ENCODE results near the gene UVRAG. TPM values are rescaled to one million over a fixed set of nuclear protein-coding genes. Genes with fewer than 3 reads are reported as not detected.
A peak's percentile ranks its signal among the peaks of the same experiment; 100 is the strongest.

The UVRAG gene
- total and polyA plus RNA-seq, 2 of the 13 experiments (the other 11 are each of a cell fraction or from before 2014, with no cell fraction given): 9.7 to 17.3 TPM

DNA sequence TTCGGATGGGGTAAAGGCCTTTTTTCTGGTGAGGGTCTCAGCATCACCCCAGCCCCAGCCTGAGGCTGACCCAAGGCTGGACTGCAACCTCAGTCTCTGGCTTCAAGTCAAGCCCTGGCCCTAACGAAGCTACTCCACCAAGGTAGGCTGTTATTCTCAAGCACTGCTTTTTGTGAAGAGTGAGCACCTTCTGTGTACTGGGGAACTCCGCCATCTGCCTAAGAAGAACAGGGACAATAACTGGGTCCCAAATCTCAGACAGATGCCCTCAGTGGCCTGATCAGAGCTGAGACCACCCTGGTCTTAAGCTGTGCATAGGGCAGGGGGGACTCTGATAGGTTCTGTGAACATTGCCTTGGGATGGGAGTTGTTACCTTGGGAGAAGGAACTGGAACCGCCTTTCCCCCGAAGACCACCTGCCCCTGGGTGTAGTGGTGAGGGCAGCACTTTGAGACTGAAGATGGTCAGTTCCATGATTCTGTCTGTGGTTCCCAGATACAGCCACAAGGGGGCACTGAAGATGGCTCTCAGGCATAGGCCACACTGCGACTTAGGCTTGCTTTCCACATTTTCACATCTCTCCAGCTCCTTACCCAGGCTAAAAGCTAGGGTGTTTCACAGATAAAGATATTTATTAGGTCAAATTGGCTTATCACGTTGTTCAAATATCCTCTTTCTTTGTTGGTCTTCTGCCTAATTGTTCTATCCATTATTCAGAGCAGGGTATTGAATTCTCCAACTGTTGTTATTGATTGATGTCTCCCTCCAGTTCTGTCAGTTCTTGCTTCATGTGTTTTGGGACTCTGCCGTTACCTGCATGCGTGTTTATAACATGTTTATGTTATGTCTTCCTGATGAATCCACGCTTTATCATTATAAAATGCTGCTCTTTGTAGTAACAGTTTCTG is 11.8 kb upstream of the UVRAG start (continued):
- TF ChIP-seq HNF4G (IDR thresholded peaks at IDR 0.05; ENCODE audit: borderline replicate concordance, low read depth, low read length): no peak
- TF ChIP-seq HNF4G (CRISPR knock-in tag; IDR thresholded peaks at IDR 0.05; ENCODE audit: borderline replicate concordance, low read depth): no peak
- TF ChIP-seq ONECUT2 (CRISPR knock-in tag; IDR thresholded peaks at IDR 0.05): no peak
- TF ChIP-seq, protein P1, sequence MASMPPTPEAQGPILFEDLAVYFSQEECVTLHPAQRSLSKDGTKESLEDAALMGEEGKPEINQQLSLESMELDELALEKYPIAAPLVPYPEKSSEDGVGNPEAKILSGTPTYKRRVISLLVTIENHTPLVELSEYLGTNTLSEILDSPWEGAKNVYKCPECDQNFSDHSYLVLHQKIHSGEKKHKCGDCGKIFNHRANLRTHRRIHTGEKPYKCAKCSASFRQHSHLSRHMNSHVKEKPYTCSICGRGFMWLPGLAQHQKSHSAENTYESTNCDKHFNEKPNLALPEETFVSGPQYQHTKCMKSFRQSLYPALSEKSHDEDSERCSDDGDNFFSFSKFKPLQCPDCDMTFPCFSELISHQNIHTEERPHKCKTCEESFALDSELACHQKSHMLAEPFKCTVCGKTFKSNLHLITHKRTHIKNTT (CRISPR knock-in tag; IDR thresholded peaks at IDR 0.05): no peak
- TF ChIP-seq SOX13 (IDR thresholded peaks at IDR 0.05): no peak
- no peak for TF ChIP-seq SOX13 (CRISPR knock-in tag; conservative IDR thresholded peaks at IDR 0.05 in 1 of 2, IDR thresholded peaks at IDR 0.05 in 1 of 2)
- no peak for TF ChIP-seq ZNF143 (CRISPR knock-in tag; IDR thresholded peaks at IDR 0.05)
- no peak for TF ChIP-seq POLR2AphosphoS2 (IDR thresholded peaks at IDR 0.05; ENCODE audit: low read depth, low read length)
- TF ChIP-seq ZNF205 (CRISPR knock-in tag; IDR thresholded peaks at IDR 0.05): no peak
- no peak for TF ChIP-seq ZNF879 (CRISPR knock-in tag; IDR thresholded peaks at IDR 0.05)
- no peak for TF ChIP-seq KDM4B (CRISPR knock-in tag; IDR thresholded peaks at IDR 0.05)
- TF ChIP-seq ISL2 (CRISPR knock-in tag; IDR thresholded peaks at IDR 0.05): no peak
- TF ChIP-seq ZNF772 (CRISPR knock-in tag; IDR thresholded peaks at IDR 0.05): no peak
- no peak for TF ChIP-seq RFX3 (CRISPR knock-in tag; IDR thresholded peaks at IDR 0.05)
- TF ChIP-seq FOXA3 (CRISPR knock-in tag; IDR thresholded peaks at IDR 0.05): peak; percentile 40; the same call in 1 of the 2 replicates
- TF ChIP-seq ELF1 (CRISPR knock-in tag; IDR thresholded peaks at IDR 0.05): no peak
- no peak for TF ChIP-seq ZNF564 (CRISPR knock-in tag; IDR thresholded peaks at IDR 0.05)
- TF ChIP-seq ZFP91 (CRISPR knock-in tag; IDR thresholded peaks at IDR 0.05; ENCODE audit: borderline replicate concordance): peak; percentile 17; the same call in 1 of the 2 replicates
- TF ChIP-seq, protein P2, sequence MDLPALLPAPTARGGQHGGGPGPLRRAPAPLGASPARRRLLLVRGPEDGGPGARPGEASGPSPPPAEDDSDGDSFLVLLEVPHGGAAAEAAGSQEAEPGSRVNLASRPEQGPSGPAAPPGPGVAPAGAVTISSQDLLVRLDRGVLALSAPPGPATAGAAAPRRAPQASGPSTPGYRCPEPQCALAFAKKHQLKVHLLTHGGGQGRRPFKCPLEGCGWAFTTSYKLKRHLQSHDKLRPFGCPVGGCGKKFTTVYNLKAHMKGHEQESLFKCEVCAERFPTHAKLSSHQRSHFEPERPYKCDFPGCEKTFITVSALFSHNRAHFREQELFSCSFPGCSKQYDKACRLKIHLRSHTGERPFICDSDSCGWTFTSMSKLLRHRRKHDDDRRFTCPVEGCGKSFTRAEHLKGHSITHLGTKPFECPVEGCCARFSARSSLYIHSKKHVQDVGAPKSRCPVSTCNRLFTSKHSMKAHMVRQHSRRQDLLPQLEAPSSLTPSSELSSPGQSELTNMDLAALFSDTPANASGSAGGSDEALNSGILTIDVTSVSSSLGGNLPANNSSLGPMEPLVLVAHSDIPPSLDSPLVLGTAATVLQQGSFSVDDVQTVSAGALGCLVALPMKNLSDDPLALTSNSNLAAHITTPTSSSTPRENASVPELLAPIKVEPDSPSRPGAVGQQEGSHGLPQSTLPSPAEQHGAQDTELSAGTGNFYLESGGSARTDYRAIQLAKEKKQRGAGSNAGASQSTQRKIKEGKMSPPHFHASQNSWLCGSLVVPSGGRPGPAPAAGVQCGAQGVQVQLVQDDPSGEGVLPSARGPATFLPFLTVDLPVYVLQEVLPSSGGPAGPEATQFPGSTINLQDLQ (CRISPR knock-in tag; IDR thresholded peaks at IDR 0.05): no peak
- peak; percentile 63; the same call in 1 of the 2 replicates for TF ChIP-seq PRDM10 (CRISPR knock-in tag; IDR thresholded peaks at IDR 0.05; ENCODE audit: low read depth)
- TF ChIP-seq AGO2 (optimal IDR thresholded peaks at IDR 0.05; ENCODE audit: low read depth, low read length): no peak

Measured in HepG2 (cell line).